Measurements from ENCODE around the gene CD63.

CD63 gene

DNA sequence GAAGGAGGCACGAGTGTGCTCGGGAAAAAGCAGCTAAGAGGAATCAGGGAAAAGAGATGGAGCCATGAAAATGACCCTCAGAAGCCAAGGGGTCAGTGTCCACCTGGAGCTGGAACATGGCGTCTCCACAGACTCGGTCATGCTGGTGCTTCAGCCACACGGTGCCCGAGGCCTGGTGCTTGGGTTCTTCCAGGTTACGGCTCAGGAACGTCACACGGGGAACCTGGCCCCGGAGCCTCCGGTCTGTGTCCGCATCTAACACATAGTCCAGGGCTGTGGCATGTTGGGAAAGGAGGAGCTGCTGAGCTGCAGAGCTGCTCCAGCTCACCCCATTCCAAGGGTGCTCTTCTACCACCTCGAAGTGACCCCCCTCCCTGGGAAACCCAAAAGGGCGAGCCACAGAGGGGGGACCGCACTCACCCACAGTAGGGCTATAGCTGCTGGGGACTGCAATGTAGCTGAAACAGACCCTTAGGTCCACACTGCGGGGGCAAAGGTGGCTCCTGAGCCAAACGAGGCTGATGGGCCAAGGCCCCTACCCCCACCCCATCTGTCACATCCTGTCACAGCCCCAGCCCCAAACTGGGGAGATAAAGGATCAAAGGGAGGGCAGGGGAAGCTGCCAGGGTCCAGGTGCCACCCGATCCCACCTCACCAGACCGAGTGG, 31.9 kb downstream of the CD63 start:
- FAIRE-seq (no peak), DNase-seq (ENCODE audit: insufficient read length, low spot score) (no peak)
- TF ChIP-seq POU2F2 (IDR thresholded peaks at IDR 0.05; ENCODE audit: low read depth, low read length), result no peak
- TF ChIP-seq SPI1 (IDR thresholded peaks at IDR 0.05; ENCODE audit: low read depth, low read length), result no peak
- TF ChIP-seq PAX5 (IDR thresholded peaks at IDR 0.05; ENCODE audit: insufficient read depth, low read length, severe bottlenecking), result no peak
- TF ChIP-seq POLR2A (IDR thresholded peaks at IDR 0.05; ENCODE audit: low read depth, low read length), result no peak
- TF ChIP-seq TAF1 (IDR thresholded peaks at IDR 0.05; ENCODE audit: low read depth, low read length), result no peak
- TF ChIP-seq POLR2AphosphoS5 (IDR thresholded peaks at IDR 0.05; ENCODE audit: low read depth, low read length), result no peak

DNA sequence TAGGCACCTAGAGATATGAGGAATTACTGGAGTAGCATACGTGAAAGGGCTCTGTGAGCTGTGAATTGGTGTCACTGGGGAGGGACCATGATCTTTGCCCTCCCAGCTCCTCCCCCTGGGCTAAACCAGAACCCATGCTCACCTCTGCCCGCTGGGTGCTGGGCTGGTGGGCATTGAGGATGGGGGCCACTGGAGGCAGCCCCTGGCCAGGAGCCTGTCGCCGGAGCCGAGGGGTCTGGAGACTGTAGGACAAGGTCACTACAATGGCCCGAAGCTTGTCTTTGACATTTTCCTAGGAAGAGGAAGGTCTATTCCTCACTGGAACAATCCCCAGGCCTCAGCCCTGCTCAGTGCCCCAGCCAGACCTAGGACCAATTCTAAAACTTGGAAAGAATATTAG, 32.7 kb downstream of the CD63 start:
- TF ChIP-seq POU2F2 (IDR thresholded peaks at IDR 0.05; ENCODE audit: low read depth, low read length) (no peak), TAF1 (IDR thresholded peaks at IDR 0.05; ENCODE audit: low read depth, low read length) (no peak), POLR2AphosphoS5 (IDR thresholded peaks at IDR 0.05; ENCODE audit: low read depth, low read length) (no peak), POLR2A (IDR thresholded peaks at IDR 0.05; ENCODE audit: low read depth, low read length) (no peak), PAX5 (IDR thresholded peaks at IDR 0.05; ENCODE audit: insufficient read depth, low read length, severe bottlenecking) (no peak), SPI1 (IDR thresholded peaks at IDR 0.05; ENCODE audit: low read depth, low read length) (no peak)
- no peak for DNase-seq (ENCODE audit: insufficient read length, low spot score)
- no peak for FAIRE-seq

DNA sequence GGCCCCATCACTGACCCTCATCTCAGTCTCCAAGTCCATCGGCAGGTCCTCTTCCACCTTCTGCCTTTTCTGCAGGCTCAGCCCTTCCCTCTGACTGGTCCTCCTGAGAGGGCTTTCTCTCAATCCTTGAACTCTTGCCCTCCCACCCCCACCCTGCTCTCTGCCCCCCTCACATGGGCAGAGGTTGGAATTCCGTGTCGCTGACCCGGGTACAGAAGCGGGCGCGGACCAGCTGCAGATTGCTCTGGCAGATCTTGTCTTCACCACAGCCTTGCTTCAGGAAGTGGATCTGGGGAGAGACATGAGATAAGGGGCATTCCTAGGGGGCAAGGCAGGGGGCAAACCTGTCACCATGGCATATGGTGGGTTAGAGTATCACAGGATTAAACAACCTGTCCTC, 33.5 kb downstream of the CD63 start:
- FAIRE-seq, result no peak
- no peak for TF ChIP-seq POU2F2 (IDR thresholded peaks at IDR 0.05; ENCODE audit: low read depth, low read length)
- no peak for TF ChIP-seq POLR2A (IDR thresholded peaks at IDR 0.05; ENCODE audit: low read depth, low read length)
- no peak for TF ChIP-seq POLR2AphosphoS5 (IDR thresholded peaks at IDR 0.05; ENCODE audit: low read depth, low read length)
- TF ChIP-seq TAF1 (IDR thresholded peaks at IDR 0.05; ENCODE audit: low read depth, low read length), result no peak
- no peak for TF ChIP-seq SPI1 (IDR thresholded peaks at IDR 0.05; ENCODE audit: low read depth, low read length)
- TF ChIP-seq PAX5 (IDR thresholded peaks at IDR 0.05; ENCODE audit: insufficient read depth, low read length, severe bottlenecking), result no peak
- no peak for DNase-seq (ENCODE audit: insufficient read length, low spot score)

DNA sequence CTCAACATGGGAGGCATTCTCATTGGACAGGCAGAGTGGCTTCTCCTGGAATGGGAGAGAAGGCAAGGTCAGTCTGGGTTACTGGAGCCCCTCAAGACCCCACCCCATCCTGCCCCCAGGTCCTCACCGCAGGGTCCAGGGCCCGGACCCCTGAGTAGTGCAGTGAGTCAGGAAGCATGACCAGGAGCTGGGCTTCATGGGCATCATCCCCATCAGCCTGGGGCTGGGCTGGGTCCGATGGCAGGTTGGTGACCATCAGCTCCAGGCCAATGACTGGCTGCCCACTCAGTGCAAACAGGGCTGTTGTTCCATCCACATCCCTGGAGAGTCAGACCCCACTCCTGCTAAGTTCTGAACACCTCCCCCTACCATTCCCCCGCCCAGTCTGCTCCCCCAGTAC, 34.2 kb downstream of the CD63 start:
- no peak for DNase-seq (ENCODE audit: insufficient read length, low spot score)
- no peak for TF ChIP-seq PAX5 (IDR thresholded peaks at IDR 0.05; ENCODE audit: insufficient read depth, low read length, severe bottlenecking)
- no peak for TF ChIP-seq POU2F2 (IDR thresholded peaks at IDR 0.05; ENCODE audit: low read depth, low read length)
- TF ChIP-seq POLR2A (IDR thresholded peaks at IDR 0.05; ENCODE audit: low read depth, low read length), result no peak
- TF ChIP-seq SPI1 (IDR thresholded peaks at IDR 0.05; ENCODE audit: low read depth, low read length), result no peak
- no peak for TF ChIP-seq TAF1 (IDR thresholded peaks at IDR 0.05; ENCODE audit: low read depth, low read length)
- TF ChIP-seq POLR2AphosphoS5 (IDR thresholded peaks at IDR 0.05; ENCODE audit: low read depth, low read length), result no peak
- no peak for FAIRE-seq

DNA sequence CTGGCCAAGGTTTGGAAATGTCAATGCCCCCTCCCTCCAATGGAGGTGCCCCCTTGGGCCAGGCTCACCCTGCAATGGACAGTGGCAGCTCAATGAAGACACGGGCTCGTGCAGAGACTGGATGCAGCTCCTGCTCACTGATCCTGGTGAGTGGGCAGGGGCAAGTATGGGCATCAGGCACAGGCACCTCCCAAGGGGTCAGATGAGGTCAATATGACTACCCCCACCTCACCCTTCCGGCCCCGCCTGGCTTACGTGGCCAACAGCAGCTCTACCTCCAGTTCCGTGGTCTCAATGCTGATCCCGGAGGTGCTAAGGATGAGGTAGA, 34.7 kb downstream of the CD63 start:
- no peak for TF ChIP-seq TAF1 (IDR thresholded peaks at IDR 0.05; ENCODE audit: low read depth, low read length)
- TF ChIP-seq POLR2A (IDR thresholded peaks at IDR 0.05; ENCODE audit: low read depth, low read length), result no peak
- DNase-seq (ENCODE audit: insufficient read length, low spot score), result no peak
- no peak for FAIRE-seq

DNA sequence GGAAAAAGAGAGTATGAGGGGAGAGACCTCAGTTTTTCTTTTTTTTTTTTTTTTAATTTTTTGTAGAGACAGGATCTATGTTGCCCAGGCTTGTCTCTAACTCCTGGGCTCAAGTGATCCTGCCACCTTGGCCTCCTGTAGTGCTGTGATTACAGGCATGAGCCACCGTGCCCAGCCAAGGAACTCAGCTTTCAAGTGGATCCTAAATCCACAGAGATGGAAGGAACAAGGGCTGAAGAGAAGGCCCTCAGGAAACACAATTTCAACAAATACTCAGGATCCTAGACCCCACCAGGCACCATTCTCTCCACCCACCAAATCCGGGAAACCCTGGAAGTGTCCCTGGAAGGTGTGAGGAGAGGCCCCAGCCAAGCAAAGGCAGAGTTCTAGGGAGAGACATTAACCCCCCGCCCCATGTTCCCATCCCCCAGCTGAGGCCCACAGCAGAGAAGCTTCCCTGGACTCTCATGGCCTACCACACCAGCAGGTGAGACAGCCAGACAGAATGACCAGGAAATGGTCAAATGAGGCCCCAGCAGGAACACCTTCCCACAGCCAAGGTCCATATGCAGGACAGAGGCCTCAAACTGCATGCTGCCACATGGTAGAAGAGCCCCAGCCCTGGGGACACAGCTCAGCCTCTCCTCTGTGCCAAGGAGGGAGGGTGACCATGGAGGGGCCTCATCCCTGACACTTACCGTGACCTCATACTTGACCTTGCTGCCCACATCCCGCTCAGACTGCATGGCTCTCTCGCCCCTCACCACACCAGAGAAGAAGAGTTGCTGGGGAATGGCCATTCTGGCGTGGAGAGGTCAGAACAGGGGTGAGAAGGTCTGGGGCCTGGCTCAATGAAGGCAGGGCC, 35.3 kb downstream of the CD63 start:
- FAIRE-seq (no peak), DNase-seq (ENCODE audit: insufficient read length, low spot score) (no peak)
- no peak for TF ChIP-seq TAF1 (IDR thresholded peaks at IDR 0.05; ENCODE audit: low read depth, low read length)
- TF ChIP-seq POU2F2 (IDR thresholded peaks at IDR 0.05; ENCODE audit: low read depth, low read length), result no peak
- TF ChIP-seq PAX5 (IDR thresholded peaks at IDR 0.05; ENCODE audit: insufficient read depth, low read length, severe bottlenecking), result no peak

DNA sequence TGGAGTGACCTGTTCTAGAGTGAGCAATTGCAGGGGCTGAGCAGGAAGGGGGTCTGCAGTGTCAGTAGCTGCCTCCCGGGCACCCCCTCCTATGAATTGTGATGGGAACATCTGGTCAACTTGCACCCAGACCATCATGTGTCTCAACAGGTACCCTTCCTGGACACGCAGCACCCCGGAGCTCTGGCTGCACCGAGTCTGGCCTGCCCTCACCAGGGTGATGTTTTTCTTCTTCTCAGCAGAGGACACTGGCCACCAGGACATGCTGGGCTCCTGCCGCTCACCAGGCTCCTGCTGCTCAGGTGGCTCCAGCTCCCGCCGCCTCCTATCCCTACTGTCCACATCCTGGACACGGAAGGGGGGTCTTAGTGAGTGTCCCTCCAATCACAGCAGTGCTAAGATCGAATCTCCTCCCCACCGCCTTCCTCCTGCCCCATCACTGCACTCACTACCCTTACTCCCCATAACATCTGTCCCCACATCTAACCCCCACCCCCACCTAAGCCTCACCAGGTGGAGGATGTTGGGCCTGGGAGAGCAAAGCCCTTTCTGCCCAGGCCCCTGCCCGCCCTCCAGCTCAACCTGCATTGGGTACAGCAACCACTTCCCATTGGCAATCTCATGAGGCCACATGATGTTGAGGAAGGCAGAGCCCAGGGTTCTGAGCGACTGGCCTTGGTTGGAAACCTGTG, 36.0 kb downstream of the CD63 start:
- no peak for TF ChIP-seq PAX5 (IDR thresholded peaks at IDR 0.05; ENCODE audit: insufficient read depth, low read length, severe bottlenecking)
- no peak for TF ChIP-seq POLR2A (IDR thresholded peaks at IDR 0.05; ENCODE audit: low read depth, low read length)
- TF ChIP-seq TAF1 (IDR thresholded peaks at IDR 0.05; ENCODE audit: low read depth, low read length), result no peak
- TF ChIP-seq POLR2AphosphoS5 (IDR thresholded peaks at IDR 0.05; ENCODE audit: low read depth, low read length), result no peak
- TF ChIP-seq POU2F2 (IDR thresholded peaks at IDR 0.05; ENCODE audit: low read depth, low read length), result no peak
- TF ChIP-seq SPI1 (IDR thresholded peaks at IDR 0.05; ENCODE audit: low read depth, low read length), result no peak
- no peak for DNase-seq (ENCODE audit: insufficient read length, low spot score)
- no peak for FAIRE-seq

DNA sequence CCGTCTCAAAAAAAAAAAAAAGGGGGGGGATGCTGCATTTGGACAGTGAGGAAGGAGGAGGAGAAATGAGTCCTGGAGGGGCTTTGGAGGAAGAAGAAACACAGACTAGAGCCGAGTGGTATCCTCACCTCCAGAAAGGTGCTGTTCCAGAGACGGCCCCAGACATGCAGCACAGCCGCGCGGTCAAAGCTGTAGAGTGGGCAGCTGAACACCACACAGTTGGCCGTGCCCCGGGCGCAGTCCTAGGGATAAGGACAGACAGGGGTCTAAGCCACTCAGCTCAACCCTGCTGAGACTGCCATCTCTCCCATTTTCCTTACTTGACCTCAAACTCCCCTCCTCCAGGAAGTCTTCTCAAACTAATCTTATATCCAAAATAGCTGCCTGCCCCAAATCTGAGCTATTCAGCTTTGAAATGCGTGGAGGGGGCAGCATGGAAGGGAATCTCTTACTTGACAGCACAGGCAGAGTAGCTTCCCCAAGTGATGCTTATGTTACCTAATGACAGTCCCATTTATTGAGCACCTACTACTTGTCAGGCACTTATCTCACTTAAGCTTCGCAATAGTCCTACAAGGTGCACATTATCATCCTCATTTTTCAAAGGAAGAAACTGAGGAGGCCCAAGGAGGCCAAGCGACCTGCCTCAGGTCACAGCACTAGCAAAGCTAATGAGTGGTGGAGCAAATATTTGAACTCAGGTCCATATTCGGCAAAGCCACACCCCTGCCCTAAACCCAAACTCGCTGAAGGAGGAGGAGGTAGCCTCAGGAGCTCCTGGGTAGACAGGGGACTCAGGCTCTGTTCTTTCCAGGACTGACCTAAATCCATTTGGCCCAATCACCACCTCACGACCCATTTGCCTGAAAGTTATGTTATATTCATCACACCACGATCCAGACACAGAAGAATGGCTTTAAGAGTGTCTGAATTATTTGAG, 39.8 kb downstream of the CD63 start:
- no peak for TF ChIP-seq SPI1 (IDR thresholded peaks at IDR 0.05; ENCODE audit: low read depth, low read length)
- TF ChIP-seq POLR2AphosphoS5 (IDR thresholded peaks at IDR 0.05; ENCODE audit: low read depth, low read length), result no peak
- no peak for TF ChIP-seq POLR2A (IDR thresholded peaks at IDR 0.05; ENCODE audit: low read depth, low read length)
- no peak for TF ChIP-seq POU2F2 (IDR thresholded peaks at IDR 0.05; ENCODE audit: low read depth, low read length)
- no peak for TF ChIP-seq PAX5 (IDR thresholded peaks at IDR 0.05; ENCODE audit: insufficient read depth, low read length, severe bottlenecking)
- TF ChIP-seq TAF1 (IDR thresholded peaks at IDR 0.05; ENCODE audit: low read depth, low read length), result no peak
- FAIRE-seq, result no peak

DNA sequence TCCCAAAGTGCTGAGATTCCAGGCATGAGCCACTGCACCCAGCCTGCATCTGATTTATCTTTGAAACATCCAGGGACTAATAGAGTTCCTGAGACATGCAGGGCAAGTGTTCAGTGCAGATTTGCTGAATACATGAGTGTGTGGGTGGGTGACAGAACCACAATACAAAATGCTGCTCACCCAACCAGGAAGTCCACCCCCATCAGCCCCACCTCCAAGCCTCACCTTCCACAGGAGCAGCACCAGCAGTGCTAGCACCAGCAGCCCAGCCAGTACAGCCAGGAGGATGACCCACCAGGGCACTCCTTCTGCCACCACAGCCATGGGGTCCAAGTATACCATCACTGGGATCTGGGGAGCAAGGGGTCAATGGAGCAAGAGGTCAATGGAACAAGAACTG, 41.1 kb downstream of the CD63 start:
- DNase-seq (ENCODE audit: insufficient read length, low spot score) (no peak), FAIRE-seq (peak; percentile 82)
- TF ChIP-seq PAX5 (IDR thresholded peaks at IDR 0.05; ENCODE audit: insufficient read depth, low read length, severe bottlenecking), result peak; percentile 33
- TF ChIP-seq POLR2AphosphoS5 (IDR thresholded peaks at IDR 0.05; ENCODE audit: low read depth, low read length), result no peak

More for the DNA sequence above, 39.8 kb downstream of the CD63 start:
- no peak for DNase-seq (ENCODE audit: insufficient read length, low spot score)

Measured in GM12891 (cell line).